Gastroesophageal sphincter (tissue), 3 donors: Measurements from ENCODE around the gene CLDN4.

Experiments
- POLR2AphosphoS5 ChIP-seq: sonication (generic); formaldehyde crosslinking; IDR thresholded peaks from one replicate; pipeline ENCODE4 v1.6.1; 2017; ENCODE audit warnings: antibody characterized with exemption
- TF ChIP-seq, protein P1 (sequence below), 4 experiments: fragments of 200-600 bp in 2 of 4; fragments of 450-650 bp in 2 of 4; sonication (generic) in 1 of 4; IDR thresholded peaks; one replicate each; pipeline ENCODE4 v1.5.1; 2017 to 2019; ENCODE audit warnings: antibody characterized with exemption in 4 of 4, mild to moderate bottlenecking in 2 of 4, moderate library complexity in 2 of 4

- TF ChIP-seq, protein P1, sequence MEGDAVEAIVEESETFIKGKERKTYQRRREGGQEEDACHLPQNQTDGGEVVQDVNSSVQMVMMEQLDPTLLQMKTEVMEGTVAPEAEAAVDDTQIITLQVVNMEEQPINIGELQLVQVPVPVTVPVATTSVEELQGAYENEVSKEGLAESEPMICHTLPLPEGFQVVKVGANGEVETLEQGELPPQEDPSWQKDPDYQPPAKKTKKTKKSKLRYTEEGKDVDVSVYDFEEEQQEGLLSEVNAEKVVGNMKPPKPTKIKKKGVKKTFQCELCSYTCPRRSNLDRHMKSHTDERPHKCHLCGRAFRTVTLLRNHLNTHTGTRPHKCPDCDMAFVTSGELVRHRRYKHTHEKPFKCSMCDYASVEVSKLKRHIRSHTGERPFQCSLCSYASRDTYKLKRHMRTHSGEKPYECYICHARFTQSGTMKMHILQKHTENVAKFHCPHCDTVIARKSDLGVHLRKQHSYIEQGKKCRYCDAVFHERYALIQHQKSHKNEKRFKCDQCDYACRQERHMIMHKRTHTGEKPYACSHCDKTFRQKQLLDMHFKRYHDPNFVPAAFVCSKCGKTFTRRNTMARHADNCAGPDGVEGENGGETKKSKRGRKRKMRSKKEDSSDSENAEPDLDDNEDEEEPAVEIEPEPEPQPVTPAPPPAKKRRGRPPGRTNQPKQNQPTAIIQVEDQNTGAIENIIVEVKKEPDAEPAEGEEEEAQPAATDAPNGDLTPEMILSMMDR (IDR thresholded peaks at IDR 0.05) = no peak
- TF ChIP-seq POLR2AphosphoS5 = no peak
Measured at GRCh38 chr7:73876361-73876760, 45.6 kb downstream of the CLDN4 start.
